Activated CD4-positive, alpha-beta memory T cell treated with anti-CD3 and anti-CD28 coated beads for 36 hours (primary cell): ENCODE measurements around the gene COX5B. TPM values are rescaled to one million over a fixed set of nuclear protein-coding genes. Genes with fewer than 3 reads are reported as not detected.
"Not testable (repeated sequence)": the region's sequence is repeated elsewhere in the genome, so short reads cannot be mapped to it uniquely, and the experiment has no call there.

Experiments
- CTCF ChIA-PET: fragments of 350-600 bp; sonication (Branson Sonifier 250); formaldehyde crosslinking; loops from one replicate; lab custom pipeline; 2021; ENCODE audit warnings: antibody characterized with exemption, inconsistent platforms; lab: Charles Lee
- POLR2A ChIA-PET: fragments of 350-600 bp; sonication (Branson Sonifier 250); formaldehyde crosslinking; loops from one replicate; lab custom pipeline; 2021; ENCODE audit warnings: antibody characterized with exemption; lab: Charles Lee
- DNase-seq: peaks from one replicate; pipeline ENCODE4 v3.0.0-alpha.2; 2020
- H3K27ac Mint-ChIP-seq: one replicate; pipeline ENCODE4 v1.8.0; 2021; ENCODE audit warnings: mixed read lengths
- H3K27me3 Mint-ChIP-seq: one replicate; pipeline ENCODE4 v1.8.0; 2021; ENCODE audit warnings: mixed read lengths
- H3K36me3 Mint-ChIP-seq: one replicate; pipeline ENCODE4 v1.8.0; 2021; ENCODE audit warnings: mixed read lengths
- H3K4me1 Mint-ChIP-seq: one replicate; pipeline ENCODE4 v1.8.0; 2021; ENCODE audit warnings: low read depth, mixed read lengths
- H3K4me3 Mint-ChIP-seq: one replicate; pipeline ENCODE4 v1.8.0; 2021; ENCODE audit warnings: mild to moderate bottlenecking, mixed read lengths
- H3K9me3 Mint-ChIP-seq: one replicate; pipeline ENCODE4 v1.8.0; 2021; ENCODE audit warnings: mixed read lengths
- intact Hi-C: fragments of 100-400 bp; cut with micrococcal nuclease; formaldehyde crosslinking; loops from one replicate; pipeline ENCODE4 v1.15.1; 2023
- total RNA-seq, 2 experiments: library from RNA; stranded (reverse); gene quantifications; one replicate each; pipeline ENCODE4 v1.2.3, GENCODE V29; 2021

The COX5B gene, protein sequence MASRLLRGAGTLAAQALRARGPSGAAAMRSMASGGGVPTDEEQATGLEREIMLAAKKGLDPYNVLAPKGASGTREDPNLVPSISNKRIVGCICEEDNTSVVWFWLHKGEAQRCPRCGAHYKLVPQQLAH
- 100 to 1,000 TPM; 215 to 217 TPM for total RNA-seq

DNA sequence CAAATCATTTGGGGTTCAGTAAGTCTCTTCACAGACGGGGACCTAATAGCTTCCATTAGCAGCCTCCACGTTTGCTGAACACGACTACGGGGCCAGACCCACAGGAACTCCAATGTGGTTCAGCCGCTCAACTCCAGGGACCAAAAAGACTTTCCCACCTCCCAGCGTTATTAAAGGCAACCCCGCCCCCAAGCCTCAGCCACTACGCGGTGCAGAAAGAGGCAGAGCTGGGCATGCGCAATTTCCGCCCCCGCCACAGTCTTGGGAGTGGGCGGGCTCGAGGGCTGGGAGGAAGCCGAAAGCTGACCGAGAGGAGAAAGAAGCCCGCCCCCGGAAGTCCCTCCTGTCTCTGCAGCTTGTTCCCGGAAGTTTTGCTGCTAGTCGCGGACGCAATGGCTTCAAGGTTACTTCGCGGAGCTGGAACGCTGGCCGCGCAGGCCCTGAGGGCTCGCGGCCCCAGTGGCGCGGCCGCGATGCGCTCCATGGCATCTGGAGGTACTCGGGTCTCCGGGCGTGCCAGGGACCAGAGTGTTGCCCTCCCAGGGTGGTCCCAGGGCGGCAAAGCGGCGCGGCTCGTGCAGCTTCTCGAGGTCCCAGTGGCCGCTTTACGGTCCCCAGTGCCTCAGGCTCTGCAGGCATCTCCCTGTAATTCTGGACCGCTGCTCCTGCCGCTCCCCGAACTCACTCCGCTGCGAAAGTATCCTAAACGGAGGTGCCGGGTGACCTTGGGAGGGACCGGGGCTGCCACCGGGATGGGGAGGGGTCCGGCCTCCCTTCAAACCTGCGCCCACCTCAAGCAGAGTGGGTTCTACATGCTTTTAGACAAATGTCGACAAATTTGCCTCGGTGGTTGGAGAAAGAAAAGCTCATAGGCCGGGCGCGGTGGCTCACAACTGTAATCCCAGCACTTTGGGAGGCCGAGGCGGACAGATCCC lies at the start of gene COX5B:
Gene COX5B (plus strand): TSS at position 368 of the 935 bp plus-strand sequence. CDS start 25 bp downstream, at position 393.
- ChIA-PET POLR2A (interaction anchor here (0.6 to 8.3 kb wide), 11 partner anchors 11 to 73 kb away, joined by 3 to 191 read pairs (median 7); partner anchors contain the start of genes ACTR1B, ANKRD36B and ZAP70), CTCF (interaction anchor here (0.9 to 4.5 kb wide), 6 partner anchors 18 to 1580 kb away, joined by 3 to 35 read pairs (median 22); partner anchors contain the start of genes ACTR1B, ANKRD36B and ZAP70)
- Mint-ChIP-seq H3K4me3 (peak within 1 kb of the TSS; percentile 81), H3K9me3 (no peaks in the 10 kb centered on the region), H3K27ac (peak within 1 kb of the TSS; percentile 88), H3K36me3 (peaks cover 24% of the 10 kb centered on the region), H3K4me1 (peaks cover 21% of the 10 kb centered on the region), H3K27me3 (no peaks in the 10 kb centered on the region)
- intact Hi-C loops = loop anchor here (1.0 to 5.0 kb wide), 3 partner anchors 18 to 101 kb away; partner anchors contain the start of gene ACTR1B
- DNase-seq = peak; percentile 100

DNA sequence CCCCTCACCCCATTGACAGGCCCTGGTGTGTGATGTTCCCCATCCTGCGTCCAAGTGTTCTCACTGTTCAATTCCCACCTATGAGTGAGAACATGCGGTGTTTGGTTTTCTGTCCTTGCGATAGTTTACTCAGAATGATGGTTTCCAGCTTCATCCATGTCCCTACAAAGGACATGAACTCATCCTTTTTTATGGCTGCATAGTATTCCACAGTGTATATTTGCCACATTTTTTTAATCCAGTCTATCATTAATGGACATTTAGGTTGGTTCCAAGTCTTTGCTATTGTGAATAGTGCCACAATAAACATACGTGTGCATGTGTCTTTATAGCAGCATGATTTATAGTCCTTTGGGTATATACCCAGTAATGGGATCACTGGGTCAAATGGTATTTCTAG lies 49.7 kb upstream of the COX5B start:
- DNase-seq, H3K27ac Mint-ChIP-seq, H3K36me3 Mint-ChIP-seq, H3K4me3 Mint-ChIP-seq, H3K4me1 Mint-ChIP-seq, POLR2A ChIA-PET, H3K27me3 Mint-ChIP-seq, intact Hi-C loops, H3K9me3 Mint-ChIP-seq: not testable (repeated sequence)
- CTCF ChIA-PET = interaction anchor here (0.7 kb wide), 1 partner anchor 11 kb away, joined by 3 read pairs; no protein-coding TSS in a partner anchor

DNA sequence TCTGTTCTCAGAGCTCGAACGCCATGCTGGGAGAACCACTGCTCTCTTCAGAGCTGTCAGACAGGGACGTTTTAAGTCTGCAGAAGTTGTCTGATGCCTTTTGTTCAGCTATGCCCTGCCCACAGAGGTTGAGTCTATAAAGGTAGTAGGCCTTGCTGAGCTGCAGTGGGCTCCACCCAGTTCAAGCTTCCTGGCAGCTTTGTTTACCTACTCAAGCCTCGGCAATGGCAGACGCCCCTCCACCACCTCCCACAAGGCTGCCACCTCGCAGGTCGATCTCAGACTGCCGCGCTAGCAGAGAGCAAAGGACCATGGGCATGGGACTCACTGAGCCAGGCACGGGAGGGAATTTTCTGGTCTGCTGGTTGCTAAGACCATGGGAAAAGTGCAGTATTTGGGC lies 44.3 kb upstream of the COX5B start:
- H3K4me3 Mint-ChIP-seq, intact Hi-C loops, H3K4me1 Mint-ChIP-seq, CTCF ChIA-PET, POLR2A ChIA-PET, H3K36me3 Mint-ChIP-seq, DNase-seq, H3K9me3 Mint-ChIP-seq, H3K27me3 Mint-ChIP-seq, H3K27ac Mint-ChIP-seq: not testable (repeated sequence)

DNA sequence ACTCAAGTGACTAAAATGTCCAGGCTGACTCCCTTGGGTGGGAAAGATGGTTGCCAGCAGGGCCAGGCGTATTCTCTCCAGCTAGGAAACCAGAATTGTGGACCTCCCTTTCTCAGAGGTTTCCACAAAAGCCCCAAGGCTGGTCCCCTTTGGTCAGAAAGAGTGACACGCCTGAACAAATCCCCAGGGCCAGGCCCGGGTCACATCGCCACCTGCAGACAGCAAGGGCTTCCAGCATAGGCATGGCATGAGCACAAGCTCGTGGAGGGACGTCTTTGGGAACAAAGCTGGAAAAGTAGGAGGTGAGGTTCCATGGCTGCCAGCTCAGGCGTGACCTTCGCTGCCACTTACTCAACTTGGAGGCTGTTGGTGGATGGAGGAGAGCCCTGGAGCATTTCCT lies 40.8 kb upstream of the COX5B start:
- H3K36me3 Mint-ChIP-seq, H3K4me3 Mint-ChIP-seq, H3K4me1 Mint-ChIP-seq, H3K27me3 Mint-ChIP-seq, intact Hi-C loops, H3K27ac Mint-ChIP-seq, POLR2A ChIA-PET, DNase-seq, H3K9me3 Mint-ChIP-seq, CTCF ChIA-PET: not testable (repeated sequence)

DNA sequence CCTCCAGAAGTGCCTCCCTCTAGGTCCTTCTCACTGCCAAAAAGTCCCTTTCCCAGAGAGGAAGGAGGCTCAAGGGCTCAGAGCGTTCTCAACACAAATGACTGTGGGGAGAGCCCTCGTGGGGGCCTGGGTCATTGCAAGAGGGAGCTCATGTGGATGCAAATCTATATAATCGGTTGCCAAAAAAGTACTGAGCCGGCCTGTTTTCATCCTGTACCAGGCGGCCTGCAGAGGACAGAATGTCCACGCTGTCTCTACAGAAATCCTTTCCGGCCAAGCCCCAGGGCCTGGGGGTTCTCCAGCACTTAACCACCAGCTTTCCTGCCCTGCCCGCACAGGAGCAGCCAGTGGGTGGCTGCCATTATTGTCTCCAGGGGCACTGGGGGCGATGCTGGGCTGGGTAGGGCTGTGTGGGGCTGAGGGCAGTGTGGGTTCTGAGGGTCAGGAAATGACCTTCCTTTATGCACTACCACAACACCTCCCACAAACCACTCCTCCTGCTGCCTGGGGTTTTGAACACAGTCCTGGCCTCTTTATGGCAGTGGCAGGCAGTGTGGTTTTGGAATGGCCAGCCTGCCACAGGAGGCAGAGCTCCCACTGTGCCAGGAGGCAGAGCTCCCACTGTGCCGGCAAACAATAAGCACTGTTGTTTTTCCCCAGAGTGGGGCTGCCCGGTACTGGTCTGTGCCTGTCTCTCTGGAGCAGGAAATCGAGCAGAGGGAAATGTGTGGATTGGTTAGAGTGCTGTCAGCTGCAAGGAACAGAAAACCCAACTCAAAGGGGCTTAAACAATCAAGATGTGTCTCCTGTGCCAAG lies 40.1 kb upstream of the COX5B start:
- CTCF ChIA-PET, H3K4me1 Mint-ChIP-seq, POLR2A ChIA-PET: not testable (repeated sequence)

DNA sequence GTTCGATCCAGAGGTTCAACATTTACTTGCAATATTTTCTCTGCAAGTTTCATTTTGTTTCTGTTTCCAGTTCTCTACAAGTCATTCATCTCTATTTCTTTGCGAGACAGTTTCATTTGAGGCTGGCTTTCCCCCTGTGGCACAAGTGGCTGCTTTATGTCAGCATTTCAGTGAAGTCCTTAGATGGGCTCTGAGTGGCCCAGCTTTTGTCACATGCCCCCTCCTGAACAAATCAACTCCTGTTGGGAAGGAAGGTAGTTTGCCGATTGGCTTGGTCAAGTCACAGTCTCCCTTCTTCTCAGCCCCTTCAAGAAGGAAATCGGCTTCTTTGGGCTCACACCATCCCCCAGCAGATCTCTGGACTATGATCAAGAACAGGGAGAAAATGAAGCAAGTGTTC lies 37.1 kb upstream of the COX5B start:
- intact Hi-C loops, H3K27me3 Mint-ChIP-seq, H3K4me1 Mint-ChIP-seq, POLR2A ChIA-PET, H3K4me3 Mint-ChIP-seq, H3K9me3 Mint-ChIP-seq, DNase-seq, H3K36me3 Mint-ChIP-seq, H3K27ac Mint-ChIP-seq, CTCF ChIA-PET: not testable (repeated sequence)

More for the DNA sequence above, 40.1 kb upstream of the COX5B start:
- H3K36me3 Mint-ChIP-seq, H3K27me3 Mint-ChIP-seq, H3K9me3 Mint-ChIP-seq, H3K27ac Mint-ChIP-seq, intact Hi-C loops, H3K4me3 Mint-ChIP-seq, DNase-seq: not testable (repeated sequence)

DNA sequence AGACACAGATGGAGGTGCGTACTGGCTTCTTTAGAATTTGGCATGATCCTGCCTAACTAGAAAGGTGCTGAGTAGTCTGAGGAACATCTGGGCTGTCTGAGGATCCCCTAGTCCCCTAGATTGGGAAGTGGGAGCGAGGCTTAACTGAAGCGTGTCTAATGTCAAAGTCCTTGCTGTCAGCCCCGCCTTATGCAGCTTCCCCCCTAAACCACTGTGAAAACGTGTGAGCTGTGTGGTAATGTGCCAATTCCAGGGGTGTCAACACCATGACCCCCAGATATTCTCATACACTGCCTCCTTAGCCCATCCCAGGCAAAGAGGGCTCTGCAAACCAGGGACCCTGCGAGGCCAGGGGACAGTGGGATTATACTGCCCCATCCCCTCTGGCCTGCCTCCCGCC lies 34.0 kb upstream of the COX5B start:
- H3K27me3 Mint-ChIP-seq, H3K36me3 Mint-ChIP-seq, H3K27ac Mint-ChIP-seq, H3K4me1 Mint-ChIP-seq, CTCF ChIA-PET, H3K9me3 Mint-ChIP-seq, DNase-seq, H3K4me3 Mint-ChIP-seq, intact Hi-C loops, POLR2A ChIA-PET: not testable (repeated sequence)

DNA sequence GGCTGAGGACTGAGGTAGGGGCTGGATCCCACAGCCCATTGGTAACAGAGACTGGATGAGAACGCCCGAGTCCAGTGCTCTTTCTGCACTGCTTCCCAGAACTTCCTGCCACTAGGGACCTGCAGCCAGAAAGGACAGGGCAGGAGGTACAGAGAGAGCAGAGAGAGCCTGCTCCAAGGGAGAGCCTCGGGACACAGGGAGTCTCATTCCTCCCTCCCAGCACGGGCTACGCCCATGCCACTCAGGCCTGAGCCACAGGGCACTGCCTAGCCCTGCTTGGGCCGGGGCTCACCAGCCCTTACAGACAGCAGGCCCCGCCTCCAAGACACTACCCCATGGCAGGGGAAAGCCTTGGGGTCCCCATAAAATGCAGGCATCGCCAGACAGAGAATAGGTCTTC lies 30.1 kb upstream of the COX5B start:
- H3K36me3 Mint-ChIP-seq, H3K27me3 Mint-ChIP-seq, H3K4me3 Mint-ChIP-seq, POLR2A ChIA-PET, H3K27ac Mint-ChIP-seq, DNase-seq, CTCF ChIA-PET, intact Hi-C loops, H3K4me1 Mint-ChIP-seq, H3K9me3 Mint-ChIP-seq: not testable (repeated sequence)

DNA sequence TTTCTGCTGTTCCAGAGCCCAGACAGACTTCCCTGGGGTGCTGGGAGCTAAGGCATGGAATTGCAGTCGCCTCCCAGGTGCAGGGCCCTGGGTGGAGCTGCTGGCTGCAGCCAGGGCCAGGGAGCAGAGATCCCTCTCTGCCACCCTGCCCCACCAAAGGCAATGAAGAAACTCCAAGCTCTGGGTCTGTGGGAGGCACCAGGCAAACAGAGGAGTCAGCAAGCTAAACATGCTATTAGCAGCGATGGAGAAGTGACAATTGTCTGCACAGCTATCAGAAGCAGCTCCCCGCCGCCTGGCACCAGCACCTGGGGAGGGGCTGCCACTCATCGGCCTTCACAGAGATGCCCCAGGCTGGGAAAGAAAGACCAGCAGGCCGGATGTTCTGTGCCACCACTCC lies 28.0 kb upstream of the COX5B start:
- Mint-ChIP-seq H3K27me3 (no peaks in the 10 kb centered on the region), H3K27ac (no peak overlapping the region), H3K4me1 (no peaks in the 10 kb centered on the region), H3K36me3 (no peaks in the 10 kb centered on the region), H3K4me3 (no peak overlapping the region), H3K9me3 (no peaks in the 10 kb centered on the region)
- POLR2A ChIA-PET = no interaction called here
- CTCF ChIA-PET = no interaction called here
- DNase-seq = no peak
- intact Hi-C loops = no loop called here

DNA sequence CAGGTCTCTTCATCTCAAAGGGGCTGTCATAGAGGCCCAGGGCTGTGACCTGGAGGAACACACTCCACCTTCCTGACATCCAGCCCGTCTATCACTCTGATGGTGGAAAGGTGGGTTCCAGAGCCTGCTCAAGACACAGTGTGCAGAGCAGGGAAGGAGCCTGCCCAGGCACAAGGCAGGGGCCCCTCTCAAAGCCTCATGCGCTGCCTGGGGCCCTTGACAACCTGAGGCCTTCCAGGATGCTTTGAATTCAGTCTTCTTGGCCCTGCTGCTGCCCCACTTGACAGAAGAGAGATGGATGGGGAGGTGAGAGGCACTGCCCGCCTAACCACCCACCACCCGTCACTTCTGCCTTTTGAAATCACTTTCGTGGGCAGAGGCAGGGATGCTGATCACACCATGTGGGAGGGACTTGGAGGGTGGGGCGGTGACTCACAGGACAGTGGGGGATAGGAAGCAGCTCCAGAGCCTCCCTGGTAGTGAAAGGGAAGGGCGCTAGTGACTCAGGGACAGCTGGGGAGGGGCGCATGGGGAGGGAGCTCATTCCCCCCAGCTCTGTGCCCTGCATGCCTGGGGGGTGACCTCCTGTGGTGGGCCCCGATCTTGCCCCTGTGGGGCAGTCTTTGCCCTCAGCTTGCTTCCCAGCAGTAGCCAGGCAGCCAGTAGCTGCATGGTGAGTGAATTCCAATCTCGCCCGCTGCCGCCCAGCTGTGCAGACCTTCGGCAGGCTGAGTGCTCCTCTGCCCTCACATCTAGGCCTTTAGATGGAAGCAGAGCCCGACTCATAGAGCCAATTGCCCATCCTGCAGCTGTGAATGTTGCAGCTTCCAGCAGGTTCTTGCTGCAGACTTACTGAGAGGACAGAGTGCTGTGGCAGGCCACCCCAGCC lies 26.7 kb upstream of the COX5B start:
- intact Hi-C loops, H3K4me3 Mint-ChIP-seq, POLR2A ChIA-PET, CTCF ChIA-PET, H3K4me1 Mint-ChIP-seq, H3K9me3 Mint-ChIP-seq, H3K36me3 Mint-ChIP-seq, H3K27me3 Mint-ChIP-seq, H3K27ac Mint-ChIP-seq: not testable (repeated sequence)
- peak; percentile 51 for DNase-seq

DNA sequence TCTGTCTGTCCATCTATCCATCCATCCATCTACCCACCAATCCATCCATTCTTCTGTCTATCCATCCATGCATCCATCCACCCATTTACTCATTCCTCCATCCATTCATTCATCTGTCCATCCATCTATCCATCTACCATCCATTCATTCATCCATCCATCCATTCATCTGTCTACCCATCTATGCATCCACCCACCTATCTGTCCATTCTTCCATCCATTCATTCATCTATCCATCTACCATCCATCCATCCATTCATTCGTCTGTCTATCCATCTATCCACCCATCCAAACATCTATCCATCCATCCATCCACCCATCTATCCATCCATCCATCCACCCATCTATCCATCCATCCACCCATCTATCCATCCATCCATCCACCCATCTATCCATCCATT lies 25.4 kb upstream of the COX5B start:
- H3K27me3 Mint-ChIP-seq, DNase-seq, CTCF ChIA-PET, H3K4me1 Mint-ChIP-seq, H3K27ac Mint-ChIP-seq, H3K4me3 Mint-ChIP-seq, H3K9me3 Mint-ChIP-seq, H3K36me3 Mint-ChIP-seq, POLR2A ChIA-PET, intact Hi-C loops: not testable (repeated sequence)
